Upper lobe of left lung (tissue), 6 donors: ENCODE data around the gene SYNJ2. TPM values are rescaled to one million over a fixed set of nuclear protein-coding genes. Genes with fewer than 3 reads are reported as not detected.

ENCODE experiments used
- ATAC-seq, 2 donors: fragments of 200-7000 bp; cut with Tn5 transposase; one replicate each; pipeline ENCODE4 v1.9.1; 2022; ENCODE audit warnings: mild to moderate bottlenecking in 2 of 2, moderate library complexity in 2 of 2; ENCODE audit not compliant: low FRiP score in 2 of 2
- DNase-seq, 2 donors: peaks; one replicate each; pipeline ENCODE4 v3.0.0-alpha.2; 2019 to 2020
- H3K27ac ChIP-seq, 4 donors: fragments of 200-600 bp; sonication (generic); one replicate each; pipeline ENCODE4 v1.5.1; 2016 to 2019
- H3K27me3 ChIP-seq, 4 donors: fragments of 200-600 bp; sonication (generic); one replicate each; pipeline ENCODE4 v1.5.1; 2017 to 2019
- H3K36me3 ChIP-seq, 4 donors: fragments of 200-600 bp; sonication (generic); one replicate each; pipeline ENCODE4 v1.5.1; 2016 to 2019
- H3K4me1 ChIP-seq, 4 donors: fragments of 200-600 bp; sonication (generic); one replicate each; pipeline ENCODE4 v1.5.1; 2018 to 2019
- H3K4me3 ChIP-seq, 4 donors: fragments of 200-600 bp; sonication (generic); one replicate each; pipeline ENCODE4 v1.5.1; 2017 to 2019; ENCODE audit warnings: mild to moderate bottlenecking in 2 of 4, moderate library complexity in 1 of 4
- H3K9me3 ChIP-seq, 4 donors: fragments of 200-600 bp; sonication (generic); one replicate each; pipeline ENCODE4 v1.5.1; 2018 to 2019
- CTCF ChIP-seq, 6 experiments: fragments of 450-650 bp in 4 of 6; fragments of 200-600 bp in 2 of 6; sonication (generic) in 2 of 6; IDR thresholded peaks; one replicate each; pipeline ENCODE4 v1.5.1; 2016 to 2019; ENCODE audit warnings: antibody characterized with exemption in 6 of 6
- EP300 ChIP-seq, 4 donors: sonication (generic); formaldehyde crosslinking; IDR thresholded peaks; one replicate each; pipeline ENCODE4 v1.5.1; 2017; ENCODE audit warnings: antibody characterized with exemption in 4 of 4, control low read depth in 2 of 4
- POLR2A ChIP-seq, 4 donors: fragments of 450-650 bp; IDR thresholded peaks; one replicate each; pipeline ENCODE4 v1.5.1; 2016 to 2017; ENCODE audit warnings: antibody characterized with exemption in 4 of 4, mild to moderate bottlenecking in 2 of 4
- POLR2AphosphoS5 ChIP-seq, 2 donors: sonication (generic); formaldehyde crosslinking; IDR thresholded peaks; one replicate each; pipeline ENCODE4 v1.5.1; 2017; ENCODE audit warnings: antibody characterized with exemption in 2 of 2
- WGBS, 2 donors: methylation state at CpG; one replicate each; pipeline ENCODE4 v1.1.5; 2017 to 2018; 5-methylcytosine and 5-hydroxymethylcytosine counted together
- total RNA-seq, 6 donors: library from RNA; depleted of rRNA in 4 of 6; stranded (reverse); fragments of >200 nt in 4 of 6; gene quantifications; one replicate each; pipeline versions ENCODE4 v1.1.0 to v1.2.1, GENCODE V29; 2016 to 2021
- donor health status: DM: no; HTN: no; CAD: no; lungs with moderate emphysema.
- donor health status: DM: no; HTN: yes; CAD: no; lungs with severe emphysema.

SYNJ2 gene
- total RNA-seq, 6 donors from 2014 or later = 3.0 to 7.7 (median 4.2) TPM

GRCh38 chr6:158068893-158069799 lies 87.5 kb downstream of the SYNJ2 start:
- Histone ChIP-seq H3K9me3 (no peaks in the 10 kb centered on the region), H3K36me3 (peaks cover 0 to 11% (median 4%) of the 10 kb centered on the region in 4 donors), H3K27ac (peak overlapping the region in 1 of 4 donors; percentile 12), H3K4me1 (peaks cover 13 to 20% (median 14%) of the 10 kb centered on the region in 4 donors), H3K4me3 (no peak overlapping the region), H3K27me3 (no peaks in the 10 kb centered on the region)
- peak; percentile 44 to 79 for ATAC-seq
- peak in 1 of 2 donors; percentile 92 for DNase-seq
- no peak for TF ChIP-seq POLR2AphosphoS5 (IDR thresholded peaks at IDR 0.05)
- TF ChIP-seq EP300 (IDR thresholded peaks at IDR 0.05) = peak in 1 of 4 donors; percentile 74
- WGBS, 2 donors = 71 to 72% methylated on average over 14 of the region's 14 CpGs

GRCh38 chr6:158069800-158070195 lies 88.1 kb downstream of the SYNJ2 start:
- Histone ChIP-seq H3K9me3 (no peaks in the 10 kb centered on the region), H3K4me1 (peaks cover 13 to 20% (median 14%) of the 10 kb centered on the region in 4 donors), H3K27ac (no peak overlapping the region), H3K36me3 (peaks cover 0 to 10% (median 2%) of the 10 kb centered on the region in 4 donors), H3K4me3 (no peak overlapping the region), H3K27me3 (no peaks in the 10 kb centered on the region)
- no peak for ATAC-seq
- 79 to 89% methylated on average over 6 of the region's 6 CpGs for WGBS, 2 donors
- DNase-seq = no peak
- TF ChIP-seq CTCF (IDR thresholded peaks at IDR 0.05) (no peak), POLR2A (IDR thresholded peaks at IDR 0.05) (no peak), POLR2AphosphoS5 (IDR thresholded peaks at IDR 0.05) (no peak), EP300 (IDR thresholded peaks at IDR 0.05) (no peak)

- no peak for ATAC-seq
- H3K9me3 ChIP-seq = no peaks in the 10 kb centered on the region
- H3K36me3 ChIP-seq = peaks cover 0 to 6% (median 2%) of the 10 kb centered on the region in 4 donors
- TF ChIP-seq CTCF (IDR thresholded peaks at IDR 0.05) = no peak
- no peak for TF ChIP-seq EP300 (IDR thresholded peaks at IDR 0.05)
- no peak for TF ChIP-seq POLR2A (IDR thresholded peaks at IDR 0.05)
- TF ChIP-seq POLR2AphosphoS5 (IDR thresholded peaks at IDR 0.05) = no peak
- H3K27ac ChIP-seq = no peak overlapping the region
- no peak for DNase-seq
- WGBS, 2 donors = 94 to 98% methylated on average over 8 to 10 of the region's 10 CpGs
- H3K27me3 ChIP-seq = no peaks in the 10 kb centered on the region
- peaks cover 13 to 20% (median 14%) of the 10 kb centered on the region in 4 donors for H3K4me1 ChIP-seq
- H3K4me3 ChIP-seq = no peak overlapping the region
Observed at GRCh38 chr6:158070513-158070912, 88.8 kb downstream of the SYNJ2 start.

- no peak for ATAC-seq
- no peak overlapping the region for H3K4me3 ChIP-seq
- H3K36me3 ChIP-seq = peaks cover 0 to 6% (median 2%) of the 10 kb centered on the region in 4 donors
- H3K27me3 ChIP-seq = no peaks in the 10 kb centered on the region
- H3K9me3 ChIP-seq = no peaks in the 10 kb centered on the region
- no peak for DNase-seq
- H3K4me1 ChIP-seq = peaks cover 13 to 20% (median 14%) of the 10 kb centered on the region in 4 donors
- no peak for TF ChIP-seq EP300 (IDR thresholded peaks at IDR 0.05)
- no peak for TF ChIP-seq POLR2A (IDR thresholded peaks at IDR 0.05)
- no peak for TF ChIP-seq POLR2AphosphoS5 (IDR thresholded peaks at IDR 0.05)
- TF ChIP-seq CTCF (IDR thresholded peaks at IDR 0.05) = no peak
- WGBS, 2 donors = 90% methylated on average over 28 to 34 of the region's 34 CpGs
- no peak overlapping the region for H3K27ac ChIP-seq
Observed at GRCh38 chr6:158071121-158072082, 89.7 kb downstream of the SYNJ2 start.
